ENCODE measurements around the gene PSTPIP2. TPM values are rescaled to one million over a fixed set of nuclear protein-coding genes. Genes with fewer than 3 reads are reported as not detected.
A peak's percentile ranks its signal among the peaks of the same experiment; 100 is the strongest.

Gene PSTPIP2
- total RNA-seq, 3 donors from 2014 or later (not counting 1 experiment from before 2014, with no cell fraction given), result 34.7 to 55.0 (median 46.9) TPM

- Mint-ChIP-seq H3K4me1 (peaks cover 37 to 45% of the 10 kb centered on the region in 2 donors), H3K27ac (peak overlapping the region; percentile 13 to 61), H3K4me3 (no peak overlapping the region), H3K27me3 (ENCODE audit: low read depth in 2 of 2) (no peaks in the 10 kb centered on the region), H3K36me3 (no peaks in the 10 kb centered on the region), H3K9me3 (no peaks in the 10 kb centered on the region)
- Histone ChIP-seq H3K36me3 (ENCODE audit: control insufficient read depth, insufficient read depth, low read length) (no peaks in the 10 kb centered on the region), H3K27ac (ENCODE audit: low read length) (no peak overlapping the region), H3K27me3 (ENCODE audit: control insufficient read depth, insufficient read depth, low read length) (peaks cover 2% of the 10 kb centered on the region), H3K9me3 (ENCODE audit: control insufficient read depth, insufficient read depth, low read length) (no peaks in the 10 kb centered on the region), H3K4me3 (ENCODE audit: low read length) (no peak overlapping the region), H3K4me1 (ENCODE audit: control insufficient read depth, insufficient read depth, low read length) (peaks cover 34% of the 10 kb centered on the region)
- TF ChIP-seq, protein P1, sequence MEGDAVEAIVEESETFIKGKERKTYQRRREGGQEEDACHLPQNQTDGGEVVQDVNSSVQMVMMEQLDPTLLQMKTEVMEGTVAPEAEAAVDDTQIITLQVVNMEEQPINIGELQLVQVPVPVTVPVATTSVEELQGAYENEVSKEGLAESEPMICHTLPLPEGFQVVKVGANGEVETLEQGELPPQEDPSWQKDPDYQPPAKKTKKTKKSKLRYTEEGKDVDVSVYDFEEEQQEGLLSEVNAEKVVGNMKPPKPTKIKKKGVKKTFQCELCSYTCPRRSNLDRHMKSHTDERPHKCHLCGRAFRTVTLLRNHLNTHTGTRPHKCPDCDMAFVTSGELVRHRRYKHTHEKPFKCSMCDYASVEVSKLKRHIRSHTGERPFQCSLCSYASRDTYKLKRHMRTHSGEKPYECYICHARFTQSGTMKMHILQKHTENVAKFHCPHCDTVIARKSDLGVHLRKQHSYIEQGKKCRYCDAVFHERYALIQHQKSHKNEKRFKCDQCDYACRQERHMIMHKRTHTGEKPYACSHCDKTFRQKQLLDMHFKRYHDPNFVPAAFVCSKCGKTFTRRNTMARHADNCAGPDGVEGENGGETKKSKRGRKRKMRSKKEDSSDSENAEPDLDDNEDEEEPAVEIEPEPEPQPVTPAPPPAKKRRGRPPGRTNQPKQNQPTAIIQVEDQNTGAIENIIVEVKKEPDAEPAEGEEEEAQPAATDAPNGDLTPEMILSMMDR (IDR thresholded peaks at IDR 0.05), result no peak
- WGBS (ENCODE audit: insufficient coverage), result 92% methylated on average over 3 of the region's 3 CpGs
- intact Hi-C loops (cut with micrococcal nuclease), result loop anchor here (2.0 to 5.0 kb wide), 6 partner anchors 44 to 452 kb away; no protein-coding TSS in a partner anchor
- ATAC-seq (no peak), DNase-seq (no peak)
Observed at GRCh38 chr18:46072959-46073358, 899 bp upstream of the PSTPIP2 start.

DNA sequence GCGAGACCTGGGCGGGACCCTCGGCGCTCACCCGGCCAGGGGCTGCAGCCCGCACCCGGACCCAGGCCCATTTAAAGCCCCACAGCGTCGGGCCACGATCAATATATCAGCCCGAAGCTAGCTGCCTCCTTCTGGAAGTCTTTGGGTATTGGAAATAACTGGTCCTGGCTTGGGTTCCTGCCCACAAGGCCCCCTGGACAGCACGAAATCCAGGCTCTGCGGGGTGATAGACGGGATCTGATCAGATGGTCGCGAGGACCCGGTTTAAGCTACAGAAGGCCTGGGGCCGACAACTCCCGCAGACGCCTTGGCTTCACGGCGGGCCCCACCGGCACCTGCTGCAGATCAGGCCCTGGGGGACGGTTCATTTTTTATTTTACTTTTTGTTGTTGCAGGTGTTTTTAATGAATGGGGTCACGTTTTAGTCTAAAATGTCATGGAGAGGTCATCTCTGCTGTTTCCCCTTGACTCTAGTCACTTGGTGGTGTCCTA is 362 bp upstream of the PSTPIP2 start:
- H3K9me3 ChIP-seq (ENCODE audit: control insufficient read depth, insufficient read depth, low read length), result no peaks in the 10 kb centered on the region
- Mint-ChIP-seq H3K36me3 (no peaks in the 10 kb centered on the region), H3K27me3 (ENCODE audit: low read depth in 2 of 2) (no peaks in the 10 kb centered on the region), H3K27ac (peak overlapping the region; percentile 61 to 64), H3K9me3 (no peaks in the 10 kb centered on the region), H3K4me3 (peak overlapping the region; percentile 91), H3K4me1 (peaks cover 42 to 45% of the 10 kb centered on the region in 2 donors)
- TF ChIP-seq, protein P1 (IDR thresholded peaks at IDR 0.05), result no peak
- peaks cover 34% of the 10 kb centered on the region for H3K4me1 ChIP-seq (ENCODE audit: control insufficient read depth, insufficient read depth, low read length)
- no peak for DNase-seq
- no peak for ATAC-seq
- peak overlapping the region; percentile 86 for H3K4me3 ChIP-seq (ENCODE audit: low read length)
- WGBS (ENCODE audit: insufficient coverage), result 35% methylated on average over 24 of the region's 25 CpGs
- H3K27me3 ChIP-seq (ENCODE audit: control insufficient read depth, insufficient read depth, low read length), result peaks cover 2% of the 10 kb centered on the region
- no peak overlapping the region for H3K27ac ChIP-seq (ENCODE audit: low read length)
- no peaks in the 10 kb centered on the region for H3K36me3 ChIP-seq (ENCODE audit: control insufficient read depth, insufficient read depth, low read length)
- intact Hi-C loops (cut with micrococcal nuclease), result loop anchor here (2.0 to 5.0 kb wide), 6 partner anchors 44 to 452 kb away; no protein-coding TSS in a partner anchor

DNA sequence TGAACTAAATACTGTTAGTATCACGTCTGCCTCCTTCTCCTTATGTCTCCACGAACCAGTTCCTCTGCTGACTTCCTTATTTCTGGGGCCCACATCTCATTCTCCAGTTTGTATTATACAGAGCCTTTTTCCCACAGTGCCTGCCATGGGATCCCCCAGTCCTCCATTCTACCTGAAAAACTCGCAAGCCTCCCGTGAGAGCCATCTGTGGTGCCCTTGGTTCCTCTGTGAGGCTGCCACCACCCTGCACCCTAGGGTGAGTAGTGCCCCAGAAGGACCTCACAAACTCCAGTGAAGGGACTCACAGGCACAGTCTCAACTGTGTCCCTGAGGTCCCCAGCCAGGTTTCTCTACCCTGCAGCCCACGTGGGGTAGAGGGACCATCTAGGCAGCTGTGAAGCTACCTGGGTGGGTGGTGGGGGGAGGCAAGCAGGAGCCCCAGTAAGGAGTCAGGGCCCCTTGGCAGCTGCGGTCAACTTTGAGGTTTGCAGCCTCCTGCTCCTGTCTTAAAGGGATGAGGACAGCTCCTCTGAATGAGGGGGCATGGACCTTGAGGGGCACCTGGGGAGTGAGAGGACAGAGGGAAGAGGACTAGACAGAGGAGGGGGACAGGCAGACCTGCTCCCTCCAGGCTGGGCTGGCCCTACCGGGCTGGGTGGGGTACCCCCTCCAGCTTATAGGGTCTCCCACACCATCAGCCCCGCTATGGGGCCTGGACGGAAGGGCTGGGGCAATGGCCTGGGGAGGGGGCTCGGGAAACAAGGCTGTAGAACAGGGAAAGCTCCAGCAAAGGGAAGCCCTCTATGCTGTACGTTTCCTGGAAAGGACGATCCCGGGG is 1.0 kb downstream of the PSTPIP2 start:
- peak overlapping the region; percentile 61 to 71 for H3K27ac Mint-ChIP-seq
- no peaks in the 10 kb centered on the region for H3K36me3 Mint-ChIP-seq
- peaks cover 34% of the 10 kb centered on the region for H3K4me1 ChIP-seq (ENCODE audit: control insufficient read depth, insufficient read depth, low read length)
- WGBS (ENCODE audit: insufficient coverage), result 17% methylated on average over 13 of the region's 13 CpGs
- H3K27me3 Mint-ChIP-seq (ENCODE audit: low read depth in 2 of 2), result no peaks in the 10 kb centered on the region
- no peaks in the 10 kb centered on the region for H3K36me3 ChIP-seq (ENCODE audit: control insufficient read depth, insufficient read depth, low read length)
- DNase-seq, result peak; percentile 24 to 26
- intact Hi-C loops (cut with micrococcal nuclease), result loop anchor here (2.0 to 5.0 kb wide), 3 partner anchors 16 to 384 kb away; no protein-coding TSS in a partner anchor
- H3K27ac ChIP-seq (ENCODE audit: low read length), result peak overlapping the region; percentile 49
- H3K4me3 Mint-ChIP-seq, result peak overlapping the region; percentile 89
- H3K4me3 ChIP-seq (ENCODE audit: low read length), result peak overlapping the region; percentile 86
- H3K9me3 Mint-ChIP-seq, result no peaks in the 10 kb centered on the region
- TF ChIP-seq, protein P1 (IDR thresholded peaks at IDR 0.05), result no peak
- ATAC-seq, result peak in 2 of 3 donors; percentile 13 to 39
- peaks cover 2% of the 10 kb centered on the region for H3K27me3 ChIP-seq (ENCODE audit: control insufficient read depth, insufficient read depth, low read length)
- H3K9me3 ChIP-seq (ENCODE audit: control insufficient read depth, insufficient read depth, low read length), result no peaks in the 10 kb centered on the region
- peaks cover 42 to 45% of the 10 kb centered on the region in 2 donors for H3K4me1 Mint-ChIP-seq

Measured in natural killer cell (primary cell).